ENCODE measurements around the gene ROBO4. TPM values are rescaled to one million over a fixed set of nuclear protein-coding genes. Genes with fewer than 3 reads are reported as not detected.

ROBO4 gene
- total RNA-seq, 2 experiments from 2014 or later: not detected

DNA sequence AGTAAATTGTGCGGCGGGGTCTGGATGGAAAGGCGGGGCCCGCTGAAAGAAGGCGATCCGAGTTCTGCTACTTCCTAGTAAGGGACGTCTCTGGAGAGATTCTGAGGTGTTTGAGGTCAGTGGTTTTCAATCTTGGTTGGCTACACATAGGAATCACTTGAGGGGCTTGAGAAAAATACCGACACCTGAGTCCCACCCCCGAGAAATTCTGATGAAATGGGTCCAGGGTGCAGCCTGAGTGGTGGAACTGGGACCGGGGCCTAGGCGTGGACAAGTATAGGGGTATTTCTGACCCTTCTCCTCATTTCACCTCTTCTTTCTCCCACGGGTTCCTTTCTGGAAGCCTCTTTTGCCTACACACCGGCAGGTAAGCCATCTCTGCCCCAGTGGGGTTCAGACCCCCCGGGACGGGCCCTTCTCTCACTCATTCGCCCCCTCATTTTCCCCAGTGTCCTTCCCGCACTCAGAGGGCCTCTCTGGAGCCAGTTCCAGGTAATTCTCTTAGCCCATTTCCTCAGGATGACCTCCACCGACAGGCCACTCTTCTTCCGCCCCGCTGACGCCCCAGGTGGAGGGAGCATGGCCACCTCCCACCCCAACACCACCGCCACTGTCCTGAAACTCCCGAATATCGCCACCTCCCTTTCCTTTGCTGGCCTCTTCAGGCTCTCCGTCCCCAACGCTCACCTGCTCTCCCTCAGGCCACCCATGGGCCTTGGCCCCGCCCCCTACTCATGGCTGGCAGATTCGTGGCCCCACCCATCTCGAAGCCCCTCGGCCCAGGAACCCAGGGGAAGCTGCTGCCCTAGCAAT is 20.6 kb downstream of the ROBO4 start:
- H3K4me3 Mint-ChIP-seq: peak overlapping the region; percentile 83
- DNase-seq: no peak
- peak overlapping the region; percentile 91 for H3K27ac Mint-ChIP-seq
- CTCF ChIA-PET: interaction anchor here (0.6 to 1.8 kb wide), 39 partner anchors 8 to 265 kb away, joined by 3 to 24 read pairs (median 4); partner anchors contain the start of genes CCDC15, HEPN1, ROBO3 and TMEM218
- no peaks in the 10 kb centered on the region for H3K9me3 Mint-ChIP-seq
- ATAC-seq: no peak
- TF ChIP-seq CTCF (IDR thresholded peaks at IDR 0.05): no peak
- peaks cover 16% of the 10 kb centered on the region for H3K4me1 Mint-ChIP-seq (ENCODE audit: low read depth)
- peaks cover 20% of the 10 kb centered on the region for H3K27me3 Mint-ChIP-seq
- H3K36me3 Mint-ChIP-seq (ENCODE audit: low read depth): no peaks in the 10 kb centered on the region
- intact Hi-C loops (cut with micrococcal nuclease): loop anchor here (2.0 kb wide), 1 partner anchor 76 kb away; no protein-coding TSS in a partner anchor
- POLR2A ChIA-PET: interaction anchor here (0.9 to 1.2 kb wide), 3 partner anchors 11 to 203 kb away, joined by 3 to 5 read pairs (median 3); partner anchors contain the start of genes CCDC15, SIAE and SPA17

- intact Hi-C loops (cut with micrococcal nuclease): loop anchor here (2.0 kb wide), 1 partner anchor 77 kb away; no protein-coding TSS in a partner anchor
- peak; percentile 80 for TF ChIP-seq CTCF (IDR thresholded peaks at IDR 0.05)
Observed at GRCh38 chr11:124875943-124876817, 21.5 kb downstream of the ROBO4 start.

GRCh38 chr11:124875401-124875800 is 22.3 kb downstream of the ROBO4 start:
- no peak for TF ChIP-seq CTCF (IDR thresholded peaks at IDR 0.05)
- Mint-ChIP-seq H3K27me3 (peaks cover 31% of the 10 kb centered on the region), H3K27ac (no peak overlapping the region), H3K4me3 (peak overlapping the region; percentile 51), H3K36me3 (ENCODE audit: low read depth) (no peaks in the 10 kb centered on the region), H3K4me1 (ENCODE audit: low read depth) (peaks cover 16% of the 10 kb centered on the region), H3K9me3 (no peaks in the 10 kb centered on the region)
- ChIA-PET POLR2A (interaction anchor here (1.0 kb wide), 1 partner anchor 75 kb away, joined by 3 read pairs; the partner anchor contains the start of gene MSANTD2), CTCF (interaction anchor here (1.2 to 1.8 kb wide), 9 partner anchors 9 to 84 kb away, joined by 5 to 24 read pairs (median 7); partner anchors contain the start of genes CCDC15 and ROBO3)
- intact Hi-C loops (cut with micrococcal nuclease): no loop called here
- ATAC-seq (no peak), DNase-seq (no peak)

More at GRCh38 chr11:124875943-124876817, 21.5 kb downstream of the ROBO4 start:
- no peaks in the 10 kb centered on the region for H3K36me3 Mint-ChIP-seq (ENCODE audit: low read depth)
- peaks cover 16% of the 10 kb centered on the region for H3K4me1 Mint-ChIP-seq (ENCODE audit: low read depth)
- no peaks in the 10 kb centered on the region for H3K9me3 Mint-ChIP-seq
- ChIA-PET POLR2A (interaction anchor here (1.0 to 1.2 kb wide), 3 partner anchors 76 to 203 kb away, joined by 3 to 5 read pairs (median 3); partner anchors contain the start of genes CCDC15, MSANTD2, SIAE and SPA17), CTCF (interaction anchor here (0.6 to 1.8 kb wide), 38 partner anchors 9 to 266 kb away, joined by 3 to 24 read pairs (median 4); partner anchors contain the start of genes CCDC15, HEPN1, ROBO3 and TMEM218)
- H3K27ac Mint-ChIP-seq: peak overlapping the region; percentile 91
- peak overlapping the region; percentile 83 for H3K4me3 Mint-ChIP-seq
- H3K27me3 Mint-ChIP-seq: peaks cover 25% of the 10 kb centered on the region
- DNase-seq (peak; percentile 91), ATAC-seq (peak; percentile 94)

GRCh38 chr11:124874571-124875255 is 23.0 kb downstream of the ROBO4 start:
- peaks cover 16% of the 10 kb centered on the region for H3K4me1 Mint-ChIP-seq (ENCODE audit: low read depth)
- no peak overlapping the region for H3K4me3 Mint-ChIP-seq
- ATAC-seq (no peak), DNase-seq (no peak)
- CTCF ChIA-PET: interaction anchor here (1.2 to 1.8 kb wide), 3 partner anchors 18 to 37 kb away, joined by 4 to 7 read pairs (median 4); no protein-coding TSS in a partner anchor
- no peaks in the 10 kb centered on the region for H3K36me3 Mint-ChIP-seq (ENCODE audit: low read depth)
- H3K9me3 Mint-ChIP-seq: no peaks in the 10 kb centered on the region
- no peak overlapping the region for H3K27ac Mint-ChIP-seq
- H3K27me3 Mint-ChIP-seq: peaks cover 37% of the 10 kb centered on the region
- POLR2A ChIA-PET: interaction anchor here (0.6 to 1.0 kb wide), 2 partner anchors 68 to 75 kb away, joined by 3 read pairs; partner anchors contain the start of gene MSANTD2
- intact Hi-C loops (cut with micrococcal nuclease): no loop called here
- TF ChIP-seq CTCF (IDR thresholded peaks at IDR 0.05): no peak

All from activated CD8-positive, alpha-beta T cell treated with anti-CD3 and anti-CD28 coated beads for 36 hours (primary cell).